22Rv1 (cell line): ENCODE results near the gene TMEM132D.

Experiments
- CTCF ChIP-seq: fragments of 450-650 bp; IDR thresholded peaks from 2 replicates; pipeline ENCODE4 v1.5.1; 2017; ENCODE audit warnings: mild to moderate bottlenecking
- ZFX ChIP-seq: fragments of 450-650 bp; IDR thresholded peaks from 2 replicates; pipeline ENCODE4 v1.6.1; 2017; ENCODE audit warnings: antibody characterized with exemption, borderline replicate concordance

- no peak for TF ChIP-seq CTCF
- no peak for TF ChIP-seq ZFX
These were observed 157.5 kb downstream of the TMEM132D start for GRCh38 chr12:129746318-129746717.
